PC-9 (cell line): ENCODE results near the gene KRTAP4-9. TPM values are rescaled to one million over a fixed set of nuclear protein-coding genes. Genes with fewer than 3 reads are reported as not detected.
"Not testable (repeated sequence)": the region's sequence is repeated elsewhere in the genome, so short reads cannot be mapped to it uniquely, and the experiment has no call there.

Experiments used
- BruUV-seq: library from RNA; stranded (reverse); fragments of 400-500 nt; replicated peaks from 2 replicates; lab custom pipeline; 2021; lab: Mats Ljungman, UMichigan
- CTCF ChIA-PET: fragments of 300-600 bp; sonication (Branson Sonifier 250); formaldehyde crosslinking; loops from one replicate; lab custom pipeline; 2022; ENCODE audit warnings: antibody characterized with exemption; lab: Charles Lee
- POLR2A ChIA-PET: fragments of 300-600 bp; sonication (Branson Sonifier 250); formaldehyde crosslinking; loops from one replicate; lab custom pipeline; 2022; ENCODE audit warnings: antibody characterized with exemption; ENCODE audit not compliant: unreplicated experiment; lab: Charles Lee
- DNase-seq, 2 experiments: peaks; one replicate each; pipeline versions ENCODE4 v3.0.0 to v3.0.0-alpha.2; 2015 to 2022; ENCODE audit warnings: mixed read lengths in 1 of 2
- H2AFZ ChIP-seq: fragments of 200-600 bp; sonication (generic); 2 replicates; pipeline ENCODE4 v1.8.1; 2017; ENCODE audit warnings: antibody characterized with exemption
- H3F3A ChIP-seq: fragments of 200-600 bp; sonication (generic); 2 replicates; pipeline ENCODE4 v1.8.1; 2017; ENCODE audit warnings: antibody characterized with exemption, mild to moderate bottlenecking, low read depth; ENCODE audit not compliant: insufficient read depth
- H3K27ac ChIP-seq: fragments of 200-600 bp; sonication (generic); 2 replicates; pipeline ENCODE4 v1.6.1; 2016; ENCODE audit warnings: mixed run types
- H3K27me3 ChIP-seq: fragments of 200-600 bp; sonication (generic); 2 replicates; pipeline ENCODE4 v1.6.1; 2016; ENCODE audit warnings: low read depth, mixed run types; ENCODE audit not compliant: insufficient read depth
- H3K36me3 ChIP-seq: fragments of 200-600 bp; sonication (generic); 2 replicates; pipeline ENCODE4 v1.6.1; 2016; ENCODE audit warnings: low read depth, mixed run types
- H3K4me1 ChIP-seq: fragments of 200-600 bp; sonication (generic); replicated peaks from 2 replicates; pipeline ENCODE4 v1.6.1; 2016; ENCODE audit warnings: mixed run types; ENCODE audit not compliant: insufficient read depth
- H3K4me2 ChIP-seq: fragments of 200-600 bp; sonication (generic); 2 replicates; pipeline ENCODE4 v1.6.1; 2017; ENCODE audit warnings: mixed run types
- H3K4me3 ChIP-seq: fragments of 200-600 bp; sonication (generic); 2 replicates; pipeline ENCODE4 v1.6.1; 2016; ENCODE audit warnings: mixed run types
- H3K79me2 ChIP-seq: fragments of 200-600 bp; sonication (generic); 2 replicates; pipeline ENCODE4 v1.6.1; 2017; ENCODE audit warnings: low read depth, mixed run types
- H3K9me2 ChIP-seq: fragments of 200-600 bp; sonication (generic); 2 replicates; pipeline ENCODE4 v1.8.1; 2017; ENCODE audit warnings: mild to moderate bottlenecking; ENCODE audit not compliant: insufficient read depth
- H3K9me3 ChIP-seq: fragments of 200-600 bp; sonication (generic); 2 replicates; pipeline ENCODE4 v1.8.1; 2016; ENCODE audit warnings: low read depth; ENCODE audit not compliant: insufficient read depth
- H4K20me1 ChIP-seq: fragments of 200-600 bp; sonication (generic); 2 replicates; pipeline ENCODE4 v1.8.1; 2017; ENCODE audit not compliant: insufficient read depth
- EZH2 ChIP-seq: fragments of 200-600 bp; sonication (generic); IDR thresholded peaks from 2 replicates; pipeline ENCODE4 v1.8.0; 2017; ENCODE audit warnings: antibody characterized with exemption, low read depth
- intact Hi-C: fragments of 100-400 bp; cut with micrococcal nuclease; formaldehyde crosslinking; loops from one replicate; pipeline ENCODE4 v1.10.0; 2022; ENCODE audit not compliant: unreplicated experiment
- total RNA-seq: library from RNA; stranded (reverse); gene quantifications from 2 replicates; pipeline ENCODE4 v1.2.3, GENCODE V29; 2021
- TF ChIP-seq, protein P1 (sequence below): fragments of 200-600 bp; sonication (generic); conservative IDR thresholded peaks from 2 replicates; pipeline ENCODE4 v1.6.1; 2017; ENCODE audit warnings: mixed run types, antibody characterized with exemption, mild to moderate bottlenecking, moderate library complexity

KRTAP4-9 gene
- total RNA-seq, 1 experiment from 2014 or later = not detected

GRCh38 chr17:41111151-41111885, 6.1 kb downstream of the KRTAP4-9 start:
- Histone ChIP-seq H3F3A (no peaks in the 10 kb centered on the region), H3K4me1 (0 out of 2 replicates have a peak, but pooled peaks cover 5% of the 10 kb centered on the region), H3K27me3 (no peaks in the 10 kb centered on the region), H3K79me2 (no peaks in the 10 kb centered on the region), H3K27ac (no peak overlapping the region), H3K36me3 (no peaks in the 10 kb centered on the region), H4K20me1 (no peaks in the 10 kb centered on the region), H3K4me2 (no peak overlapping the region), H3K4me3 (no peak overlapping the region), H3K9me3 (peaks cover 13% of the 10 kb centered on the region), H3K9me2 (no peaks in the 10 kb centered on the region), H2AFZ (no peak overlapping the region)
- ChIA-PET POLR2A (interaction anchor here (0.6 kb wide), 1 partner anchor 227 kb away, joined by 3 read pairs; no protein-coding TSS in a partner anchor), CTCF (no interaction called here)
- TF ChIP-seq, protein P1, sequence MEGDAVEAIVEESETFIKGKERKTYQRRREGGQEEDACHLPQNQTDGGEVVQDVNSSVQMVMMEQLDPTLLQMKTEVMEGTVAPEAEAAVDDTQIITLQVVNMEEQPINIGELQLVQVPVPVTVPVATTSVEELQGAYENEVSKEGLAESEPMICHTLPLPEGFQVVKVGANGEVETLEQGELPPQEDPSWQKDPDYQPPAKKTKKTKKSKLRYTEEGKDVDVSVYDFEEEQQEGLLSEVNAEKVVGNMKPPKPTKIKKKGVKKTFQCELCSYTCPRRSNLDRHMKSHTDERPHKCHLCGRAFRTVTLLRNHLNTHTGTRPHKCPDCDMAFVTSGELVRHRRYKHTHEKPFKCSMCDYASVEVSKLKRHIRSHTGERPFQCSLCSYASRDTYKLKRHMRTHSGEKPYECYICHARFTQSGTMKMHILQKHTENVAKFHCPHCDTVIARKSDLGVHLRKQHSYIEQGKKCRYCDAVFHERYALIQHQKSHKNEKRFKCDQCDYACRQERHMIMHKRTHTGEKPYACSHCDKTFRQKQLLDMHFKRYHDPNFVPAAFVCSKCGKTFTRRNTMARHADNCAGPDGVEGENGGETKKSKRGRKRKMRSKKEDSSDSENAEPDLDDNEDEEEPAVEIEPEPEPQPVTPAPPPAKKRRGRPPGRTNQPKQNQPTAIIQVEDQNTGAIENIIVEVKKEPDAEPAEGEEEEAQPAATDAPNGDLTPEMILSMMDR = no peak
- TF ChIP-seq EZH2 = no peak
- intact Hi-C loops = no loop called here
- no TSS peak for BruUV-seq
- DNase-seq = no peak

DNA sequence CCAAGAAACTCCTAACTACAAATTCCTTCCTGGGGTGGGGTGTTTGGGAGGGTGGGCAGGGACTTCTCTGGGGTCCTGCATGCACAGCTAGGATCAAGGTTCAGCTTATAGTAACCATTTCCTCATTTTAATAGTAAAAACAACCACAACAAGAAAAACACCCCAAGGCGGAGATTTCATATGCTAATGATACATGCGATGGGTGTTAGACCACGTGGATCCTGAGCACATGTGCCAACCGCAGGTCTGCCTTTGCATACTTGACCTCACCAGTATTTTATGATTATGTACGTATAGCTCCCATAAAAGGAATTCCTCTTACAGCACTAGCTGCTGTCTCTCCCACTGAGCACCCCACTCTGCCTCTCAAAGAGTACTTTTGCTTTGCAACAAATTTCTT, 11.1 kb downstream of the KRTAP4-9 start:
- DNase-seq = no peak
- Histone ChIP-seq H3K4me1 (no peaks in the 10 kb centered on the region), H3K4me3 (no peak overlapping the region), H3K27me3 (no peaks in the 10 kb centered on the region), H3K9me3 (peaks cover 8% of the 10 kb centered on the region), H4K20me1 (no peaks in the 10 kb centered on the region), H3K4me2 (no peak overlapping the region), H3F3A (no peaks in the 10 kb centered on the region), H3K79me2 (no peaks in the 10 kb centered on the region), H3K36me3 (no peaks in the 10 kb centered on the region), H3K27ac (no peak overlapping the region), H2AFZ (no peak overlapping the region), H3K9me2 (no peaks in the 10 kb centered on the region)
- POLR2A ChIA-PET = no interaction called here
- TF ChIP-seq, protein P1 = no peak
- no peak for TF ChIP-seq EZH2
- no TSS peak for BruUV-seq
- CTCF ChIA-PET = interaction anchor here (0.6 kb wide), 1 partner anchor 428 kb away, joined by 3 read pairs; no protein-coding TSS in a partner anchor
- intact Hi-C loops = no loop called here

GRCh38 chr17:41117846-41118386, 12.7 kb downstream of the KRTAP4-9 start, which contains the start of gene KRTAP4-11:
KRTAP4-11 (minus strand) TSS chr17:41118373; CDS start chr17:41118315, 58 bp downstream.
- H3K9me3 ChIP-seq, DNase-seq, H3K27ac ChIP-seq, H3K36me3 ChIP-seq, POLR2A ChIA-PET, H3K4me3 ChIP-seq, H3K79me2 ChIP-seq, intact Hi-C loops, H3K9me2 ChIP-seq, H3F3A ChIP-seq, CTCF ChIA-PET, BruUV-seq, H4K20me1 ChIP-seq, H3K4me1 ChIP-seq, H3K4me2 ChIP-seq, H3K27me3 ChIP-seq, H2AFZ ChIP-seq: not testable (repeated sequence)
